SKM-1 treated with dmso at 0.1 percent for 144 hours (cell line): ENCODE measurements around the gene SEC22A.
"Not testable (repeated sequence)": the region's sequence is repeated elsewhere in the genome, so short reads cannot be mapped to it uniquely, and the experiment has no call there.

Experiments used
- DNase-seq: peaks from one replicate; lab custom pipeline; 2025; ENCODE audit not compliant: unreplicated experiment; lab: John Stamatoyannopoulos, UW

The SEC22A gene

DNA sequence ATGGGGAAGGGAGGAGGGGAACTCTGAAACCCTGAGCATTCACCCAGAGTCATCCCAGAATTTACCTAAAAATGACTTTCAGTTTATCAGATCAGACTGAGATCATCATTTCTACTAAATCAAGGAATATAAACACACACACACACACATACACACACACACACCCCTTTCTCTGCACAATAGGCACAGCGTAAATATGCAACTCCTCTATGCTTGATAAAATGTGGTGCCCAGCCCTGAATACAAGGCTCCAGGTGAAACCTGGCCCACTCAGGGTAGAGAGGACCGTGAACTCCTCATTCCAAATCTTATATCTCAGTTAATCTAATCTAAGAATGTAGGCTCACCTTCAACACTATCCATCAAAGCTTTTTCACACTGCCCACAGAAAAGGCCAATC, 31.8 kb upstream of the SEC22A start:
- DNase-seq: no peak

DNA sequence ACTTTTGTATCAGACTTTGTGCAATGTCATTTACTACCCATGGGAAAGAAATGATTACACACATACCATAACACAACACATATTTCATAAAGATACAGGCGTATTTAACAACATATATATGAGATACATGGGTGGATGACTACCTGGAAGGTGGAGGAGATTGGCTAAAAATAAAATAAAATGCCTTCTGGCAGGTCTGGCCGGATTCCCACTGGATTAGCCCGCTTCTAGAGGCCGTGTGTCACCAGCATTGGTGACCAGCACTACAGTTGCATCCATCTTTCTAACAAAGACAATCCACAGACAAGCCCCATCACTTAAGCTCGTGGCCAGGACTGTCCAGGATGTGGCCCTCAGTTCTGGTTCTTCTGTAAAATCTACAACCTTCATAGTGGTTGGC, 21.0 kb upstream of the SEC22A start:
- no peak for DNase-seq

DNA sequence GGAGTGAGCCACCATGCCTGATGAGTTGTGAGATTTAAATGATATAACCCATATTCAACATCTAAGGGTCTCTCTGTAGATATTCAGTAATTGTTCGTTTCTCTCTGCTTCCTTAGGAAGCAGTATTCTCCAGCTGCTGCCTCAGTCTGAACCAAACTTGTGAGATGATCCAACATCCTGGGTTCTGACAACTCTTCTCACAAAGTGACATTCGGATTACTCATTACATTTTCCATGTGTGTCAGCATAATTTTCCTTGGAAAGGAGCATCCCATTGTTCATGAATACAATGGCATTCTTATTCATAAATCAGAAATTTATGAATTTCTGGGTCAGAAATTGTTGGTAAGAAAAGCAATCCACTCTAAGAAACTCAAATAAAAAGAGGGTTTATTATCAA, 15.0 kb upstream of the SEC22A start:
- no peak for DNase-seq

GRCh38 chr3:123188058-123188457, 13.7 kb upstream of the SEC22A start:
- DNase-seq: no peak

DNA sequence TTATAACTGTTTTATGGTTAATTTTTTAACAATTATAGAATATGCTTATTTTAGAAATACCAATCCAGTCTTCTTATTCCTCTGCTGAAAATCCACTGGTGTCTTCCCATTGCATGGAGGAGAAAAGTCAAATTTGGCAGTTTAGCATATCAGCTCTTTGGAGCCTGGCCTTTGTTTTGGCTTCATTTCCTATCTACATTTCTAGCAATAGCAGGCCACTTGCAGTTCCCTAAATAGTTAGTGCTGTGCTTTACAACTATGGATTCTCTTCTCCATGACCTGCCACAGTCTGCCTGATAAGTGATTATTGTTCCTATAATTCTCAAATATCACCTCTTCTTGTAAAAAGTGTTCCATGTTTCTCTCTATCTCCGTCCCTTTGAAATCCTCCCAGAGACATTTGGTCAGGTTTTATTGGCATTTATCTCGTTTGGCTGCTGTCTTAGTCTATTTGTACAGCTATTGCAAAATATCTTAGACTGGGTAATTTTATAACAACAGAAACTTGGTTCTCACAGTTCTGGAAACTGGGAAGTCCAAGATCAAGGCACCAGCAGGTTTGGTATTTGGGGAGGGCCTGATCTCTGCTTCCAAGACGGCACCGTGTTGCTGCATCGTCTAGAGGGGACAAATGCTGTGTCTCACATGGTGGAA, 8.2 kb upstream of the SEC22A start:
- DNase-seq: no peak

DNA sequence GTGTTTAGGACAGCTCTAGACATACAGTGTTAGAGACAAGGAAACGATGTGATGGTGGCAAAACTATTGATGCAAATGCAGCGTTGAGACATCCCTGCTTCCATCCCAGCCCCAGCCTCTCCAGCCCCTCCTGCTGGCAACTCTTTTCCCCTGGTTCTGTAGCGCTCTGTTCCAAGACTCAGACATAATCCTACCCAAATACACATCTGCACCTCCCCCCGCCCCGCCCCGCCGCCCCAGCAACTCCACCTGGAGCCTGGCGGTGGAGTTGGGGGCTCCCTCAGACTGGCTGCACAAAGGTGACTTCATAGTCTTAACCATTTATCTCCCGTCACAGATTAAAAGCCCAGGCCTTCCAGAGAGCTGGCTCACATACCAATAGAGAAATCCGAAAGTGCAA, 7.2 kb upstream of the SEC22A start:
- no peak for DNase-seq

DNA sequence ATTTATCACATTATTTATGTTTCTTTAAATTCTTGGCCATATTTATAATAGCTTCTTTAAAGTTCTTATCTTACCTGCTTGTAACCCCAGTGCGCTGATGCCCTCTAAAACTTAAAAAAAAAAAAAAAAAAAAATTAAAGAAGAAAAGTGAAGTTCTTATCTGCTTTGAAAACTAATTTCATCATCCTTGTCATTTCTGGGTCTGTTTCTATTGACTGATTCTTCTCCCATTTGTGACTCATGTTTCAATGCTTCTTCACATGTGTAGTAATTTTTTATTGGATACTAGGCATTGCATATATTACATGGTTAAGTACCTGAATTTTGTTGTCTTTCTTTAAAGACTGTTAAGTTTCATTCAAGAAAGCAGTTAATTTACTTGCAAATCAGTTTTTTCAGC, 3.4 kb upstream of the SEC22A start:
- no peak for DNase-seq

DNA sequence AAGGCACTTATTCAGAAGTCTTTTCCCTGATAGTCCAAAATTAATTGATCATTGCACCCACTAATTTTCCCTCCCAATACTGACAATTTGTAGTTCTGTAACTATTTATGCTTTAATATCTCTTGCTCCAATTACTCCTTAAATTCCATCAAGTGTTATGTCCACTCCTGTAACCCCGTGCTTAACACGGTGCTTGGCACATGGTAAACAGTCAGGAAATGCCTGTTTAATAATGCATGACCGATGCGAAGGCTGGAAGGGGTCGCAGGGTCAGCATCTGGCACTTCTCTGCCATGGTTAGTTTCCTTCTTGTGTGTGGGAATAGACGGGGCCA, 553 bp upstream of the SEC22A start:
- no peak for DNase-seq

- DNase-seq: no peak
These were observed 708 bp downstream of the SEC22A start for GRCh38 chr3:123202451-123202850.

DNA sequence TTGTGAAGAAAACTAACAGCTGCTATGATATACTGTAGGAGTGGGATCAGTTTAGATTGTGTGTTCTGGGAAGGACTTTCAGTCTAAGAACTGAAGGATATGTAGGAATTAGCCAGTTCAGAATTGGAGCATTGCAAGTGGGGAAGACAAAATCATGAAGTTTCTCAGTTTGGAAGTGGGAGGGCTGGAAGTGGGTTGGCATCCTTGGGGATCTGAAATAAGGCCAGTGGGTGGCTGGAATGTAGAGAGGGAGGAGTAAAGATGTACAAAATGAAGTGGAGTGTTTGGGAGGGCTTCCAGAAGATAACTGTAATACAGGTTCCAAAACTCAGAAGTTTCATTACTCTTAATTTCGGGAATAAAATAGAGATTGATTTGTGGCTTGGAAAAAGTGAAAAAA, 17.2 kb downstream of the SEC22A start:
- no peak for DNase-seq

DNA sequence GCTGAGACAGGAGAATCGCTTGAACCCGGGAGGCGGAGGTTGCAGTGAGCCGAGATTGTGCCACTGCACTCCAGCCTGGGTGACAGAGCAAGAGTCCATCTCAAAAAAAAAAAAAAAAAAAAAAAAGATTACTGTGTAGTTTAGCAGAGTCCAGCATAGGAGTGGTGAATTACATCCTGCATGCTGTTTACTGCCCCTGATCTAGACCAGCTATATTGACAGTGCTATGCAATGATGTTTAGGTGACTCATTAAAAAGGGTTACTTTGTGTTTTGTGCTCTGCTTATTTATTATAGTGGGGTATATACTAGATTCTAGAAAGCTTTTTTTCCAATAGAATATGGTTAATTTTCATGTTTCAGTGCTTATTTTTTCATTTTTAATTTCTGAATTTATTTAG, 19.6 kb downstream of the SEC22A start:
- DNase-seq: not testable (repeated sequence)

- DNase-seq: no peak
These were observed 23.3 kb downstream of the SEC22A start for GRCh38 chr3:123225016-123225415.

DNA sequence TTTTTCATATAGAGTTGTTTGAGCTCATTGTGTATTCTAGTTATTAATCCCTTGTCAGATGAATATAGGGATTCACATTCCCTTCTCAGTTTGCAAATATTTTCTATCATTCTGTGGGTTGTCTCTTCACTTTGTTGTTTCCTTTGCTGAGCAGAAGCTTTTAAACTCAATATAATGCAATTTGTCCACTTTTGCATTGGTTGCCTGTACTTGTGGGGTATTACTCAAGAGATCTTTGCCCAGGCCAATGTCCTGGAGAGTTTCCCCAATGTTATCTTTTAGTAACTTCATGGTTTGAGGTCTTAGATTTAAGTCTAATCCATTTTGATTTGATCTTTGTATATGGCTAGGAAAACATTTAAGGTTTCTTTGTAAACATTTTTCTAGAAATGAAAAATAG, 24.8 kb downstream of the SEC22A start:
- DNase-seq: no peak

- DNase-seq: no peak
These were observed 27.4 kb downstream of the SEC22A start for GRCh38 chr3:123229145-123229544.

DNA sequence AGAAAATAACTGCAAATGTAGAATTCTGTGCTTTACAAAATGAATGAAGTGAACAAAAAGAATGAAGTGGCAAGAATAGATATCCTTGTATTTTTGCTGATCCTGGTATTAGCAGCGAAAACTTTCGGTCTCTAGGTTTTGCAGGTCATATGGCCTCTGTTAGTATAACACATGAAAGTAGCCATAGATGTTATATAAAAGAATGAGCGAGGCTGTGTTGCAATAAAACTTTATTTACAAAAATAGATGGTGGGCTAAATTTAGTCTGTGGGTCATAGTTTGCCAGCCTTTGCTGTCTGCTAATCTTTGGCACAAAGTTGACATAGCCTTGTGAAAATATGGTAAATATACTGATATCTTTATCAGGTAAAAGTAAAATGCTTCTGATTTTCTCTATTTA, 35.2 kb downstream of the SEC22A start:
- no peak for DNase-seq

DNA sequence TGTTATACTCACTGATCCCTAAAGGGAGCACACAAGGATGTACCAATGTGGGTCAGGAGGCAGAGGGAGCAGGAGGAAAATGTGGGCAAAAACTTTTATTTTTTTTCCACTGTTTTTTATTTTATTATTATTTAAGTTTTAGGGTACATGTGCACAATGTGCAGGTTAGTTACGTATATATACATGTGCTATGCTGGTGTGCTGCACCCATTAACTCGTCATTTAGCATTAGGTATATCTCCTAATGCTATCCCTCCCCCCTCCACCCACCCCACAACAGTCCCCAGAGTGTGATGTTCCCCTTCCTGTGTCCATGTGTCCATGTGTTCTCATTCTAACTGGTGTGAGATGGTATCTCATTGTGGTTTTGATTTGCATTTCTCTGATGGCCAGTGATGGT, 37.4 kb downstream of the SEC22A start:
- DNase-seq: not testable (repeated sequence)

DNA sequence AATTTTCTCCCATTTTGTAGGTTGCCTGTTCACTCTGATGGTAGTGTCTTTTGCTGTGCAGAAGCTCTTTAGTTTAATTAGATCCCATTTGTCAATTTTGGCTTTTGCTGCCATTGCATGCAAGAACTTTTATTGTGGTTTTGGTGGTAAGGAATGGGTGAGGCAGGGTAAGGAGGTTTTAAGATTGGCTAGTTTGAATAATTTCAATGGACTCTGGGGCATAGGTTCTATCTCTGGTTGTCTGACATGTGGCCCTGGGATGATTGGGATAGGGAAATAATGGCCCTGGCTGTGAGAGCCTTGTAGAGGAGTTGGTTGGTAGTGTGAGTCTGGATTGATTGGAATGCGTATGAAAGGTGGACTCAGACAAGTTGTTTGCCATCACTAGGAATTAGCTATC, 38.0 kb downstream of the SEC22A start:
- DNase-seq: no peak

GRCh38 chr3:123244128-123244527, 42.4 kb downstream of the SEC22A start:
- no peak for DNase-seq

- no peak for DNase-seq
These were observed 45.1 kb downstream of the SEC22A start for GRCh38 chr3:123246866-123247265.

- no peak for DNase-seq
These were observed 54.5 kb downstream of the SEC22A start for GRCh38 chr3:123256256-123256655.

GRCh38 chr3:123258359-123258758, 56.6 kb downstream of the SEC22A start:
- no peak for DNase-seq

- no peak for DNase-seq
These were observed 57.2 kb downstream of the SEC22A start for GRCh38 chr3:123258811-123259420.

- no peak for DNase-seq
These were observed 59.9 kb downstream of the SEC22A start for GRCh38 chr3:123261666-123262065.
